HCT116 (cell line): ENCODE results near the gene GM2A.

Experiments
- CEBPB ChIP-seq: IDR thresholded peaks from 2 replicates; pipeline ENCODE4 v1.6.1; 2012; ENCODE audit warnings: low read depth
- EZH2 ChIP-seq: fragments of 200-600 bp; sonication (generic); IDR thresholded peaks from 2 replicates; pipeline ENCODE4 v1.6.1; 2017; ENCODE audit warnings: antibody characterized with exemption, mixed run types
- POLR2A ChIP-seq: IDR thresholded peaks from 2 replicates; pipeline ENCODE4 v1.7.0; 2011; ENCODE audit warnings: borderline replicate concordance; ENCODE audit not compliant: insufficient read depth, insufficient read length; ENCODE audit errors: extremely low read depth
- POLR2AphosphoS5 ChIP-seq: IDR thresholded peaks from 2 replicates; pipeline ENCODE4 v1.6.1; 2011; ENCODE audit warnings: mild to moderate bottlenecking, low read depth, low read length, moderate library complexity
- SIN3A ChIP-seq: IDR thresholded peaks from 2 replicates; pipeline ENCODE4 v1.6.1; 2012; ENCODE audit warnings: low read depth
- SP1 ChIP-seq: IDR thresholded peaks from 2 replicates; pipeline ENCODE4 v1.6.1; 2012; ENCODE audit warnings: low read depth
- YY1 ChIP-seq: IDR thresholded peaks from 2 replicates; pipeline ENCODE4 v1.6.1; 2011; ENCODE audit warnings: low read length, low read depth, moderate library complexity, mild to moderate bottlenecking; ENCODE audit not compliant: insufficient replicate concordance; ENCODE audit errors: extremely low read depth
- ZFX ChIP-seq: fragments of 450-650 bp; IDR thresholded peaks from 2 replicates; pipeline ENCODE4 v1.6.1; 2017
- TF ChIP-seq, protein P1 (sequence below), 3 experiments: fragments of 200-600 bp in 1 of 3; sonication (generic) in 1 of 3; IDR thresholded peaks in 2 of 3; conservative IDR thresholded peaks in 1 of 3; 2 replicates each; pipeline ENCODE4 v1.5.1; 2012 to 2017; ENCODE audit warnings: low read depth in 2 of 3, low read length in 2 of 3, antibody characterized with exemption in 1 of 3, borderline replicate concordance in 1 of 3, control low read depth in 1 of 3, mild to moderate bottlenecking in 1 of 3, mixed read lengths in 1 of 3, mixed run types in 1 of 3, moderate library complexity in 1 of 3; ENCODE audit not compliant: insufficient read depth in 1 of 3
- TF ChIP-seq, protein P2 (sequence below): IDR thresholded peaks from 2 replicates; pipeline ENCODE4 v1.6.1; 2012; ENCODE audit warnings: low read depth
- TF ChIP-seq, protein P3 (sequence below): IDR thresholded peaks from 2 replicates; pipeline ENCODE4 v1.6.1; 2012
- TF ChIP-seq, protein P4 (sequence below): IDR thresholded peaks from 2 replicates; pipeline ENCODE4 v1.6.1; 2011; ENCODE audit warnings: mild to moderate bottlenecking, low read length, moderate library complexity; ENCODE audit not compliant: insufficient replicate concordance; ENCODE audit errors: extremely low read depth
- TF ChIP-seq, protein P5 (sequence below): IDR thresholded peaks from 2 replicates; pipeline ENCODE4 v1.6.1; 2012

DNA sequence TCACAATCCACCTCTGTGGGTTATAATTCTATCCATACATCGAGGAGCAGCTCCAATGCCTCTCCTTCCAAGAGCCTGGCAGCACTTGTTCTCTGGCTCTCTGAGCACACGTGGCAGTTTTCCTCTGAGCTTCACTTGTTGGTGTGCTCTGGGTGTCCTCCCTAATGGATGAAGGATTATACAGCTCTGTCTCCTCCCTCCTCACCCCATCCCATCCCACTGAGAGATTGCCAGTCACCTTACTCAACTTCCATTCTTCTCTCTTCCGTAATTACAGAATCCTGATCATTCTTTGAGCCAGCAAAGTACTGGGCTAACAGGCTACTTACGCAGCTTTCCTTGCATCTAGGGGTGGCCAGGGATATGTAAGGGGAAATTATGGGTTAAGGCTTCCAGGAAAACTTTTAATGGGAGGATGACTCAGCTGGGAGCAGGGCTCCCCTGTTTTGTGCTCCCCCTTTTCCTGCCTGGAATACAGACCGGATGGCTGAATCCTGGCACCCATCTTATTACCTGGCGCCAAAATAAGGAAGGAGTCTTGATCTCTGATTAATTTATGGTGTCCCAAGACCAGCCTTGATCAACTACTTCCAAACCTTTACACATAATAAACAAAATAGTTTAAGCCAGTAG lies 22.8 kb upstream of the GM2A start:
- TF ChIP-seq EZH2 (no peak), SIN3A (no peak), POLR2AphosphoS5 (no peak), POLR2A (no peak), SP1 (no peak), YY1 (no peak), ZFX (no peak), CEBPB (no peak)
- TF ChIP-seq, protein P1, sequence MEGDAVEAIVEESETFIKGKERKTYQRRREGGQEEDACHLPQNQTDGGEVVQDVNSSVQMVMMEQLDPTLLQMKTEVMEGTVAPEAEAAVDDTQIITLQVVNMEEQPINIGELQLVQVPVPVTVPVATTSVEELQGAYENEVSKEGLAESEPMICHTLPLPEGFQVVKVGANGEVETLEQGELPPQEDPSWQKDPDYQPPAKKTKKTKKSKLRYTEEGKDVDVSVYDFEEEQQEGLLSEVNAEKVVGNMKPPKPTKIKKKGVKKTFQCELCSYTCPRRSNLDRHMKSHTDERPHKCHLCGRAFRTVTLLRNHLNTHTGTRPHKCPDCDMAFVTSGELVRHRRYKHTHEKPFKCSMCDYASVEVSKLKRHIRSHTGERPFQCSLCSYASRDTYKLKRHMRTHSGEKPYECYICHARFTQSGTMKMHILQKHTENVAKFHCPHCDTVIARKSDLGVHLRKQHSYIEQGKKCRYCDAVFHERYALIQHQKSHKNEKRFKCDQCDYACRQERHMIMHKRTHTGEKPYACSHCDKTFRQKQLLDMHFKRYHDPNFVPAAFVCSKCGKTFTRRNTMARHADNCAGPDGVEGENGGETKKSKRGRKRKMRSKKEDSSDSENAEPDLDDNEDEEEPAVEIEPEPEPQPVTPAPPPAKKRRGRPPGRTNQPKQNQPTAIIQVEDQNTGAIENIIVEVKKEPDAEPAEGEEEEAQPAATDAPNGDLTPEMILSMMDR (IDR thresholded peaks at IDR 0.05 in 2 of 3, conservative IDR thresholded peaks at IDR 0.05 in 1 of 3; ENCODE audit: borderline replicate concordance in 1 of 3, insufficient read depth in 1 of 3, low read depth in 2 of 3, low read length in 2 of 3), result no peak
- TF ChIP-seq, protein P2, sequence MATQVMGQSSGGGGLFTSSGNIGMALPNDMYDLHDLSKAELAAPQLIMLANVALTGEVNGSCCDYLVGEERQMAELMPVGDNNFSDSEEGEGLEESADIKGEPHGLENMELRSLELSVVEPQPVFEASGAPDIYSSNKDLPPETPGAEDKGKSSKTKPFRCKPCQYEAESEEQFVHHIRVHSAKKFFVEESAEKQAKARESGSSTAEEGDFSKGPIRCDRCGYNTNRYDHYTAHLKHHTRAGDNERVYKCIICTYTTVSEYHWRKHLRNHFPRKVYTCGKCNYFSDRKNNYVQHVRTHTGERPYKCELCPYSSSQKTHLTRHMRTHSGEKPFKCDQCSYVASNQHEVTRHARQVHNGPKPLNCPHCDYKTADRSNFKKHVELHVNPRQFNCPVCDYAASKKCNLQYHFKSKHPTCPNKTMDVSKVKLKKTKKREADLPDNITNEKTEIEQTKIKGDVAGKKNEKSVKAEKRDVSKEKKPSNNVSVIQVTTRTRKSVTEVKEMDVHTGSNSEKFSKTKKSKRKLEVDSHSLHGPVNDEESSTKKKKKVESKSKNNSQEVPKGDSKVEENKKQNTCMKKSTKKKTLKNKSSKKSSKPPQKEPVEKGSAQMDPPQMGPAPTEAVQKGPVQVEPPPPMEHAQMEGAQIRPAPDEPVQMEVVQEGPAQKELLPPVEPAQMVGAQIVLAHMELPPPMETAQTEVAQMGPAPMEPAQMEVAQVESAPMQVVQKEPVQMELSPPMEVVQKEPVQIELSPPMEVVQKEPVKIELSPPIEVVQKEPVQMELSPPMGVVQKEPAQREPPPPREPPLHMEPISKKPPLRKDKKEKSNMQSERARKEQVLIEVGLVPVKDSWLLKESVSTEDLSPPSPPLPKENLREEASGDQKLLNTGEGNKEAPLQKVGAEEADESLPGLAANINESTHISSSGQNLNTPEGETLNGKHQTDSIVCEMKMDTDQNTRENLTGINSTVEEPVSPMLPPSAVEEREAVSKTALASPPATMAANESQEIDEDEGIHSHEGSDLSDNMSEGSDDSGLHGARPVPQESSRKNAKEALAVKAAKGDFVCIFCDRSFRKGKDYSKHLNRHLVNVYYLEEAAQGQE, result no peak
- TF ChIP-seq, protein P3, sequence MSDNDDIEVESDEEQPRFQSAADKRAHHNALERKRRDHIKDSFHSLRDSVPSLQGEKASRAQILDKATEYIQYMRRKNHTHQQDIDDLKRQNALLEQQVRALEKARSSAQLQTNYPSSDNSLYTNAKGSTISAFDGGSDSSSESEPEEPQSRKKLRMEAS, result no peak
- TF ChIP-seq, protein P4, sequence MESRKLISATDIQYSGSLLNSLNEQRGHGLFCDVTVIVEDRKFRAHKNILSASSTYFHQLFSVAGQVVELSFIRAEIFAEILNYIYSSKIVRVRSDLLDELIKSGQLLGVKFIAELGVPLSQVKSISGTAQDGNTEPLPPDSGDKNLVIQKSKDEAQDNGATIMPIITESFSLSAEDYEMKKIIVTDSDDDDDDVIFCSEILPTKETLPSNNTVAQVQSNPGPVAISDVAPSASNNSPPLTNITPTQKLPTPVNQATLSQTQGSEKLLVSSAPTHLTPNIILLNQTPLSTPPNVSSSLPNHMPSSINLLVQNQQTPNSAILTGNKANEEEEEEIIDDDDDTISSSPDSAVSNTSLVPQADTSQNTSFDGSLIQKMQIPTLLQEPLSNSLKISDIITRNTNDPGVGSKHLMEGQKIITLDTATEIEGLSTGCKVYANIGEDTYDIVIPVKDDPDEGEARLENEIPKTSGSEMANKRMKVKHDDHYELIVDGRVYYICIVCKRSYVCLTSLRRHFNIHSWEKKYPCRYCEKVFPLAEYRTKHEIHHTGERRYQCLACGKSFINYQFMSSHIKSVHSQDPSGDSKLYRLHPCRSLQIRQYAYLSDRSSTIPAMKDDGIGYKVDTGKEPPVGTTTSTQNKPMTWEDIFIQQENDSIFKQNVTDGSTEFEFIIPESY, result no peak
- TF ChIP-seq, protein P5, sequence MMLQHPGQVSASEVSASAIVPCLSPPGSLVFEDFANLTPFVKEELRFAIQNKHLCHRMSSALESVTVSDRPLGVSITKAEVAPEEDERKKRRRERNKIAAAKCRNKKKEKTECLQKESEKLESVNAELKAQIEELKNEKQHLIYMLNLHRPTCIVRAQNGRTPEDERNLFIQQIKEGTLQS, result no peak
